ENCODE measurements around the gene FA2H.

DNA sequence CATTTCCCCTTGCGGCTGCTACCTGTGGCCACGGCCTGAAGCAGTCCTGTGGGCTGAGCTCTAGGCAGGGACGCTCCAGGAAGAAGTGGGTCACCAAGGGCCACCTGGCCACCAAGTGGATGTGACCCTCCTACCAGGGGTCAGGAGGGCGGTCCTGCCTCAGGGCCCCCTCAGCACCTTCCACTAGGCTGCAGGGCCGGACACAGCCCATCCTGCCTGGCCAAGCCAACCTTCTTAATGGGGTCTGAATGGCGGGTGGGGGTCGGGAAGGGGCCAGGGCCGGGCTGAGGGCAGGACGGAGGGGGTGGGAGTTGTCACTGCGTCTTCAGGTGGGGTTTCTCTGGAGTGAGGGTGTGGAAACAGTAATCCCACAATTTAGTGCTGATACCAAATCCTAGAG is 60.7 kb downstream of the FA2H start:
- TF ChIP-seq, protein P1, sequence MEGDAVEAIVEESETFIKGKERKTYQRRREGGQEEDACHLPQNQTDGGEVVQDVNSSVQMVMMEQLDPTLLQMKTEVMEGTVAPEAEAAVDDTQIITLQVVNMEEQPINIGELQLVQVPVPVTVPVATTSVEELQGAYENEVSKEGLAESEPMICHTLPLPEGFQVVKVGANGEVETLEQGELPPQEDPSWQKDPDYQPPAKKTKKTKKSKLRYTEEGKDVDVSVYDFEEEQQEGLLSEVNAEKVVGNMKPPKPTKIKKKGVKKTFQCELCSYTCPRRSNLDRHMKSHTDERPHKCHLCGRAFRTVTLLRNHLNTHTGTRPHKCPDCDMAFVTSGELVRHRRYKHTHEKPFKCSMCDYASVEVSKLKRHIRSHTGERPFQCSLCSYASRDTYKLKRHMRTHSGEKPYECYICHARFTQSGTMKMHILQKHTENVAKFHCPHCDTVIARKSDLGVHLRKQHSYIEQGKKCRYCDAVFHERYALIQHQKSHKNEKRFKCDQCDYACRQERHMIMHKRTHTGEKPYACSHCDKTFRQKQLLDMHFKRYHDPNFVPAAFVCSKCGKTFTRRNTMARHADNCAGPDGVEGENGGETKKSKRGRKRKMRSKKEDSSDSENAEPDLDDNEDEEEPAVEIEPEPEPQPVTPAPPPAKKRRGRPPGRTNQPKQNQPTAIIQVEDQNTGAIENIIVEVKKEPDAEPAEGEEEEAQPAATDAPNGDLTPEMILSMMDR (conservative IDR thresholded peaks at IDR 0.05 in 1 of 2, IDR thresholded peaks at IDR 0.05 in 1 of 2; ENCODE audit: low read depth in 1 of 2, low read length in 2 of 2): no peak
- TF ChIP-seq EZH2 (IDR thresholded peaks at IDR 0.05; ENCODE audit: low read length, missing control alignments): no peak
